Endodermal cell (in vitro differentiated cells): Measurements from ENCODE around the gene RUFY1. TPM values are rescaled to one million over a fixed set of nuclear protein-coding genes. Genes with fewer than 3 reads are reported as not detected.

ENCODE experiments used
- DNase-seq: peaks from one replicate; pipeline ENCODE4 v3.0.0-alpha.2; 2017
- H3K27ac ChIP-seq: 2 replicates; pipeline ENCODE4 v1.5.1; 2013; ENCODE audit warnings: mild to moderate bottlenecking, low read depth, low read length, moderate library complexity
- H3K27me3 ChIP-seq: 2 replicates; pipeline ENCODE4 v1.6.1; 2013; ENCODE audit warnings: mild to moderate bottlenecking, low read length, moderate library complexity; ENCODE audit not compliant: insufficient read depth, control insufficient read depth, poor library complexity, severe bottlenecking
- H3K36me3 ChIP-seq: 2 replicates; pipeline ENCODE4 v1.7.0; 2013; ENCODE audit warnings: mild to moderate bottlenecking, low read length, moderate library complexity; ENCODE audit not compliant: control insufficient read depth, insufficient read depth
- H3K4me1 ChIP-seq: one replicate; pipeline ENCODE4 v1.7.0; 2013; ENCODE audit warnings: low read length; ENCODE audit not compliant: control insufficient read depth, insufficient read depth
- H3K4me3 ChIP-seq: 2 replicates; pipeline ENCODE4 v1.5.1; 2013; ENCODE audit warnings: mild to moderate bottlenecking, low read length, moderate library complexity
- H3K9ac ChIP-seq: 2 replicates; pipeline ENCODE4 v1.6.1; 2013; ENCODE audit warnings: mild to moderate bottlenecking, low read length, moderate library complexity; ENCODE audit not compliant: poor library complexity, severe bottlenecking; ENCODE audit errors: extremely low read depth
- H3K9me3 ChIP-seq: 2 replicates; pipeline ENCODE4 v1.6.1; 2013; ENCODE audit warnings: mild to moderate bottlenecking, low read length, moderate library complexity; ENCODE audit not compliant: control insufficient read depth
- H3K27ac Mint-ChIP-seq: 2 replicates; pipeline ENCODE4 v1.8.0; 2020; ENCODE audit warnings: mixed read lengths
- H3K27me3 Mint-ChIP-seq: 2 replicates; pipeline ENCODE4 v1.8.0; 2021; ENCODE audit warnings: mild to moderate bottlenecking, mixed read lengths; ENCODE audit not compliant: insufficient read depth
- H3K36me3 Mint-ChIP-seq: 2 replicates; pipeline ENCODE4 v1.8.0; 2020; ENCODE audit warnings: low read depth, mixed read lengths
- H3K4me1 Mint-ChIP-seq: 2 replicates; pipeline ENCODE4 v1.8.0; 2020; ENCODE audit warnings: mixed read lengths
- H3K4me3 Mint-ChIP-seq: 2 replicates; pipeline ENCODE4 v1.8.0; 2020; ENCODE audit warnings: mild to moderate bottlenecking, moderate library complexity, mixed read lengths
- H3K9me3 Mint-ChIP-seq: 2 replicates; pipeline ENCODE4 v1.8.0; 2020; ENCODE audit warnings: mild to moderate bottlenecking, mixed read lengths
- WGBS, 2 experiments: methylation state at CpG; one replicate each; pipeline versions ENCODE4 v1.1.5 to v1.1.7; 2013; ENCODE audit warnings: missing lambda C conversion rate in 2 of 2, mixed read lengths in 1 of 2; ENCODE audit not compliant: insufficient coverage in 1 of 2, insufficient read length in 1 of 2; 5-methylcytosine and 5-hydroxymethylcytosine counted together
- total RNA-seq, 2 donors: library from RNA; stranded (reverse); fragmentation: NEBNext Ultra II Directional in 1 of 2; extraction: Animal tissue kit (Norgen Biotek cat#: 25700) in 1 of 2; gene quantifications; 2 replicates in 1 of 2; 3 replicates in 1 of 2; pipeline ENCODE4 v1.2.1, GENCODE V29; 2021
- TF ChIP-seq, protein P1 (sequence below): fragments of 200-600 bp; sonication (generic); conservative IDR thresholded peaks from 2 replicates; pipeline ENCODE4 v1.5.0; 2021; ENCODE audit warnings: antibody characterized with exemption, mild to moderate bottlenecking

RUFY1 gene
- total RNA-seq, 2 donors from 2014 or later: 45.7 to 74.0 TPM

DNA sequence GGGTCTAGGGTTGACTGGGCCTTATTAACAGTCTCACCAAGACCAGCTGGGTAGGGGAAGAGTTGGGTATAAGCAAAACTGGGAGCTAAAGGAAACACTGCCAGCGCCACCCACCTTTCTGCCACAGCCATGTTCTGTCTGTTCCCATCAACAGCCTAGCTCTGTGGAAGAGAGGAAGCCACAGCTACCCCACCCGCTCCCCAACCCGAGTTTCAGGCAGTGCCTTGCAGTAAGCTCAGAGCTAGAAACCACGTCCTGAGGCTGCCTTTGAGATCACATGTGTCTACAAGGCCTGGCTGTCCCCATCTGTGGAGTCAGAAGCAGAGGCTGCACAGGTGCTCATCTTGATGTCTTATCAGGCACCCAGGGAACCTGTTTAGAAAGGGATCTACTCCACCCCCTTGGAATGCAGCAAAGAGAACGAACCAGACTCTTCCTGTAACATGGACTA lies 57.8 kb downstream of the RUFY1 start:
- H3K27ac ChIP-seq: peak overlapping the region; percentile 76
- H3K9me3 ChIP-seq: no peaks in the 10 kb centered on the region
- Mint-ChIP-seq H3K4me3 (no peak overlapping the region), H3K36me3 (peaks cover 61% of the 10 kb centered on the region), H3K27me3 (no peaks in the 10 kb centered on the region), H3K27ac (peak overlapping the region; percentile 65), H3K4me1 (no peaks in the 10 kb centered on the region), H3K9me3 (no peaks in the 10 kb centered on the region)
- H3K4me3 ChIP-seq: no peak overlapping the region
- H3K36me3 ChIP-seq: peaks cover 56% of the 10 kb centered on the region
- no peak overlapping the region for H3K9ac ChIP-seq
- H3K27me3 ChIP-seq: no peaks in the 10 kb centered on the region
- TF ChIP-seq, protein P1, sequence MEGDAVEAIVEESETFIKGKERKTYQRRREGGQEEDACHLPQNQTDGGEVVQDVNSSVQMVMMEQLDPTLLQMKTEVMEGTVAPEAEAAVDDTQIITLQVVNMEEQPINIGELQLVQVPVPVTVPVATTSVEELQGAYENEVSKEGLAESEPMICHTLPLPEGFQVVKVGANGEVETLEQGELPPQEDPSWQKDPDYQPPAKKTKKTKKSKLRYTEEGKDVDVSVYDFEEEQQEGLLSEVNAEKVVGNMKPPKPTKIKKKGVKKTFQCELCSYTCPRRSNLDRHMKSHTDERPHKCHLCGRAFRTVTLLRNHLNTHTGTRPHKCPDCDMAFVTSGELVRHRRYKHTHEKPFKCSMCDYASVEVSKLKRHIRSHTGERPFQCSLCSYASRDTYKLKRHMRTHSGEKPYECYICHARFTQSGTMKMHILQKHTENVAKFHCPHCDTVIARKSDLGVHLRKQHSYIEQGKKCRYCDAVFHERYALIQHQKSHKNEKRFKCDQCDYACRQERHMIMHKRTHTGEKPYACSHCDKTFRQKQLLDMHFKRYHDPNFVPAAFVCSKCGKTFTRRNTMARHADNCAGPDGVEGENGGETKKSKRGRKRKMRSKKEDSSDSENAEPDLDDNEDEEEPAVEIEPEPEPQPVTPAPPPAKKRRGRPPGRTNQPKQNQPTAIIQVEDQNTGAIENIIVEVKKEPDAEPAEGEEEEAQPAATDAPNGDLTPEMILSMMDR: no peak
- WGBS, 2 experiments: 85 to 88% methylated on average over 4 to 5 of the region's 5 CpGs
- peak; percentile 64 for DNase-seq
- H3K4me1 ChIP-seq: no peaks in the 10 kb centered on the region

DNA sequence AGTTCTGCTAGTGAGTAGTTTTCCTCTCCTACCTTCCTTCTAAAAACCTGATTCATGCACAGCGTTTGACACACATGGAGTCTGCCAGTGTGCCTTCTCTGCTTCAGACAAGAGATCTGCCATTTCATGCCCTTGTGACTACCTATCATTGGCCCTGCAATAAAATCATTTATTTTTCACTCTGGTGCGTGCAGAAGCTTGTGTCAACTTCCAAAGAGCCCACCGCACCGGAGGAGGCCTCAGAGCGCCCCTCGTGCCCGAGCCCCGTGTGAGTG lies 59.4 kb downstream of the RUFY1 start:
- Mint-ChIP-seq H3K36me3 (peaks cover 66% of the 10 kb centered on the region), H3K9me3 (no peaks in the 10 kb centered on the region), H3K27ac (no peak overlapping the region), H3K4me3 (no peak overlapping the region), H3K4me1 (peaks cover 1% of the 10 kb centered on the region), H3K27me3 (no peaks in the 10 kb centered on the region)
- Histone ChIP-seq H3K4me1 (peaks cover 2% of the 10 kb centered on the region), H3K4me3 (no peak overlapping the region), H3K27me3 (no peaks in the 10 kb centered on the region), H3K9ac (no peak overlapping the region), H3K9me3 (no peaks in the 10 kb centered on the region), H3K36me3 (peaks cover 72% of the 10 kb centered on the region), H3K27ac (peak overlapping the region; percentile 52)
- 97 to 99% methylated on average over 8 of the region's 8 CpGs for WGBS, 2 experiments
- TF ChIP-seq, protein P1: no peak
- no peak for DNase-seq

DNA sequence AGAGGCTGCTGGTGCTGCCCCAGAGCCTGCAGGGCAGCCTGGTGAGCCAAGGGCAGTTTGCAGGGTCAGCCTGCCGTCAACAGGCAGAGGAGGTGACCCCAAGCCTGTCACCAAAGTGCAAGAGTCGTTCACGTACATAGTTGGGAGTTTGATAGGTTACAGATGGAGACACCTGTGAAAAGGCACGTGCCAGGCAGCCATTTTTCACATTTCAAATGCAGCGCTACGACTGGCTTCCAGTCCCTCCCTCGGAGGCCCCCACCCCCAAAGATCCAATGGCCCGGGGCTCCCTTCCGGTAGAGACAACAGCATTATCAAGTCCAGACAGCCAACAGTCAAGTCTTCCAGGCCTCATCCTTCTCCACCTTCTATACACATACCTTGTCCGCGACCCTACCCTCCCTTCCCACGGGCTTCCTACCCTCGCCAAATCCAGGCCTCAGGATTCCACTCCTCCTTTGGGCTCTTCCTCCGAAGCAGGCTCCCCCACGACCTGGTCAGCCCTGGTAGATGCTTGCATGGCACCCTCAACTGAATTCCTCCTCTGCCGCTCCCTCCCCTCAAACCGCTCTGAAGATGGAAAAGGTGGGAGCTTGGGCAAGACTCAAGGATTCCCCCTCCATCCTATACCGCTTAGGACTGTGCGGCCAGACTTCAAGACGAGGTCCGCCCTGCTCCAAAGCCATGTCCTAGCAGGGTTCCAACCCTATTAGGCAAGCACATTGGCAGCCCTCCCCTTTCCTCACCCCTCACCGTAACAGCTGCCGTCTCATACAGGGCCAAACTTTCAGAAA lies 60.0 kb downstream of the RUFY1 start:
- H3K36me3 ChIP-seq: peaks cover 73% of the 10 kb centered on the region
- H3K27me3 Mint-ChIP-seq: no peaks in the 10 kb centered on the region
- TF ChIP-seq, protein P1: no peak
- DNase-seq: no peak
- no peak overlapping the region for H3K9ac ChIP-seq
- no peaks in the 10 kb centered on the region for H3K27me3 ChIP-seq
- H3K27ac Mint-ChIP-seq: peak overlapping the region; percentile 66
- peaks cover 2% of the 10 kb centered on the region for H3K4me1 Mint-ChIP-seq
- H3K36me3 Mint-ChIP-seq: peaks cover 69% of the 10 kb centered on the region
- no peaks in the 10 kb centered on the region for H3K9me3 ChIP-seq
- H3K4me1 ChIP-seq: peaks cover 2% of the 10 kb centered on the region
- no peaks in the 10 kb centered on the region for H3K9me3 Mint-ChIP-seq
- H3K4me3 ChIP-seq: no peak overlapping the region
- H3K4me3 Mint-ChIP-seq: no peak overlapping the region
- 90 to 95% methylated on average over 17 to 23 of the region's 23 CpGs for WGBS, 2 experiments
- peak overlapping the region; percentile 55 for H3K27ac ChIP-seq
